Measurements from ENCODE around the gene ASCL5.

GRCh38 chr1:201128476-201128875 is 1.5 kb upstream of the ASCL5 start:
- TF ChIP-seq CTCF (IDR thresholded peaks at IDR 0.05; ENCODE audit: low read length) (no peak), EZH2 (optimal IDR thresholded peaks at IDR 0.05; ENCODE audit: low read depth, low read length) (no peak), EZH2phosphoT487 (IDR thresholded peaks at IDR 0.05; ENCODE audit: low read length) (no peak)
